Spinal cord (tissue), 10 donors: Measurements from ENCODE around the gene KCNN3. TPM values are rescaled to one million over a fixed set of nuclear protein-coding genes. Genes with fewer than 3 reads are reported as not detected.

Source experiments
- DNase-seq, 6 donors: peaks; one replicate each; pipeline versions ENCODE4 v3.0.0 to v3.0.0-alpha.2; 2013 to 2015; ENCODE audit warnings: low spot score in 6 of 6, low read depth in 4 of 6
- H3K27ac ChIP-seq: one replicate; pipeline ENCODE4 v1.5.1; 2013; ENCODE audit warnings: low read depth, low read length, control low read depth
- H3K27me3 ChIP-seq: one replicate; pipeline ENCODE4 v1.6.1; 2013; ENCODE audit warnings: low read length; ENCODE audit not compliant: control insufficient read depth, insufficient read depth
- H3K36me3 ChIP-seq: one replicate; pipeline ENCODE4 v1.6.1; 2013; ENCODE audit warnings: low read length; ENCODE audit not compliant: control insufficient read depth, insufficient read depth
- H3K4me1 ChIP-seq: one replicate; pipeline ENCODE4 v1.6.1; 2013; ENCODE audit warnings: low read length; ENCODE audit not compliant: control insufficient read depth, insufficient read depth
- H3K4me3 ChIP-seq: one replicate; pipeline ENCODE4 v1.5.1; 2013; ENCODE audit warnings: low read depth, low read length, control low read depth
- H3K9me3 ChIP-seq: one replicate; pipeline ENCODE4 v1.6.1; 2013; ENCODE audit warnings: low read length; ENCODE audit not compliant: control insufficient read depth, insufficient read depth
- WGBS: methylation state at CpG from one replicate; pipeline ENCODE4 v1.1.5; 2013; ENCODE audit warnings: missing lambda C conversion rate; ENCODE audit not compliant: insufficient coverage; 5-methylcytosine and 5-hydroxymethylcytosine counted together
- polyA plus RNA-seq, 2 donors: library from polyadenylated mRNA; unstranded; fragments of 120-200 nt; gene quantifications; one replicate each; pipeline ENCODE4 v1.2.1, GENCODE V29; 2013; ENCODE audit not compliant: insufficient read length in 2 of 2
- total RNA-seq, 2 donors: library from RNA; depleted of rRNA in 1 of 2; stranded (reverse); fragments of 120-200 nt in 1 of 2; fragments of >200 nt in 1 of 2; gene quantifications; one replicate each; pipeline versions ENCODE4 v1.2.3 to v1.2.4, GENCODE V29; 2013 to 2014
- donor health status: healthy.

Gene KCNN3
- total and polyA plus RNA-seq, 4 donors, result 9.6 to 24.8 (median 16.4) TPM

- WGBS, result 100% methylated on average over 1 of the region's 5 CpGs
- peaks cover 80% of the 10 kb centered on the region for H3K4me1 ChIP-seq
- peak overlapping the region; percentile 81 for H3K27ac ChIP-seq
- no peaks in the 10 kb centered on the region for H3K27me3 ChIP-seq
- no peak for DNase-seq
- peaks cover 2% of the 10 kb centered on the region for H3K9me3 ChIP-seq
- H3K36me3 ChIP-seq, result peaks cover 16% of the 10 kb centered on the region
- H3K4me3 ChIP-seq, result no peak overlapping the region
Measured at GRCh38 chr1:154745286-154745731, 124.8 kb downstream of the KCNN3 start.

DNA sequence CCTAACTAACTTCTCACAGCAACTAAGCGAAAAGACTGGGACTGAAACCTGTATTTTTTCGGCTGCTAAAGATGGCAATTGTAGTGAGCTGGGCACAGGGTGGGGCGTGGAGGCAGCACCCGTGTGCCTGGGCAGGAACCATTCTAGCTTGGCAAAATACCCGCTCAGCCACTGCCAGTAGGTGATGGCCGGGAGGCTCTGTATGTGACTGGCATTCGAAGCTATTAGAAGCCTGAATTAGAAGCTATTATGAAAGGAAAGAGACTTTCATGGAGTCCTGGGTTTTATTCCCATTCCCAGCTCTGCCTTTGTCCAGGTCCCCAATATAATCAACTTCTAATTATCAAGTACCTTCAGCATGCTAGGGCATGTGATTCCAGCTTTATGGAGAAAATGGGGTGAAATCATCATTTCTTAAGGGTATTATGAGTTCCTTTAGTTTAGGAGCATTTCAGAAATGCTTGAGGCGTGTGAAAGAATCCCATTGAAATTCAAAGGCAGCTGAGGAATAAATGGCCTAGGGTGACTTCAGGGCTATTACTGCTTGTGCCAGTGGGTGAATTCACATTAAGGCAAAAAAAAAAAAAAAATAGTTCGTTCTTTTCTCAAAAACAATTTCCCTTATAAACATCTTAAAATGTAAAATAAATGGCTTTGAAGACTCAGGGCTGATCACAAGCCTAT, 125.6 kb downstream of the KCNN3 start:
- no peak overlapping the region for H3K4me3 ChIP-seq
- no peaks in the 10 kb centered on the region for H3K27me3 ChIP-seq
- H3K27ac ChIP-seq, result peak overlapping the region; percentile 81
- H3K9me3 ChIP-seq, result peaks cover 2% of the 10 kb centered on the region
- H3K36me3 ChIP-seq, result peaks cover 13% of the 10 kb centered on the region
- peak in 2 of 6 donors; percentile 81 to 83 for DNase-seq
- H3K4me1 ChIP-seq, result peaks cover 72% of the 10 kb centered on the region
- 21% methylated on average over 6 of the region's 9 CpGs for WGBS

DNA sequence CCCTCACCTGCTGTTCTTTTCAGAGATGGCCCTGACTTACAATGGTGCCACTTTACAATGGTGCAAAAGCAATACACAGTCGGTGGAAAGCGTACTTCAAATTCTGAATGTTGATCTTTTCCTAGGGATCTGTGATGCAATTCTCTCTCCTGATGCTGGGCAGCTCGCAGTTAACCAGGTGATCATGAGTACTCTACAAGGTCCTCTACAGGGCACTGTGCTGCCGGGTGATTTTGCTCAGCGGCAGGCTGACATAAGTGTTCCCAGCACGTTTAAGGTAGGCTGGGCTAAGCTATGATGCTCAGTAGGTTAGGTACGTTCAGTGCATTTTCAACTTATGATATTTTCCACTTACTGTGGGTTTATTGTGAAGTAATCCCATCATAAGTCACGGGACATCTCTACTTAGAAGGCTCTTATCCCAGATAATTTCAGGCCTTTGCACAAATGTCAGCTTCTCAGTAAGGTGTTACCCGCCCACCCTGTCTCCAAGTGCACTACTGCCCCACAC, 126.5 kb downstream of the KCNN3 start:
- Histone ChIP-seq H3K4me3 (no peak overlapping the region), H3K36me3 (peaks cover 13% of the 10 kb centered on the region), H3K9me3 (peaks cover 2% of the 10 kb centered on the region), H3K4me1 (peaks cover 62% of the 10 kb centered on the region), H3K27ac (peak overlapping the region; percentile 81), H3K27me3 (no peaks in the 10 kb centered on the region)
- DNase-seq, result no peak
- 58% methylated on average over 6 of the region's 9 CpGs for WGBS

GRCh38 chr1:154742606-154743005, 127.5 kb downstream of the KCNN3 start:
- DNase-seq, result peak in 1 of 6 donors; percentile 39
- WGBS, result 62% methylated on average over 11 of the region's 11 CpGs
- Histone ChIP-seq H3K4me3 (no peak overlapping the region), H3K36me3 (peaks cover 13% of the 10 kb centered on the region), H3K27me3 (no peaks in the 10 kb centered on the region), H3K4me1 (peaks cover 54% of the 10 kb centered on the region), H3K27ac (no peak overlapping the region), H3K9me3 (peaks cover 2% of the 10 kb centered on the region)

DNA sequence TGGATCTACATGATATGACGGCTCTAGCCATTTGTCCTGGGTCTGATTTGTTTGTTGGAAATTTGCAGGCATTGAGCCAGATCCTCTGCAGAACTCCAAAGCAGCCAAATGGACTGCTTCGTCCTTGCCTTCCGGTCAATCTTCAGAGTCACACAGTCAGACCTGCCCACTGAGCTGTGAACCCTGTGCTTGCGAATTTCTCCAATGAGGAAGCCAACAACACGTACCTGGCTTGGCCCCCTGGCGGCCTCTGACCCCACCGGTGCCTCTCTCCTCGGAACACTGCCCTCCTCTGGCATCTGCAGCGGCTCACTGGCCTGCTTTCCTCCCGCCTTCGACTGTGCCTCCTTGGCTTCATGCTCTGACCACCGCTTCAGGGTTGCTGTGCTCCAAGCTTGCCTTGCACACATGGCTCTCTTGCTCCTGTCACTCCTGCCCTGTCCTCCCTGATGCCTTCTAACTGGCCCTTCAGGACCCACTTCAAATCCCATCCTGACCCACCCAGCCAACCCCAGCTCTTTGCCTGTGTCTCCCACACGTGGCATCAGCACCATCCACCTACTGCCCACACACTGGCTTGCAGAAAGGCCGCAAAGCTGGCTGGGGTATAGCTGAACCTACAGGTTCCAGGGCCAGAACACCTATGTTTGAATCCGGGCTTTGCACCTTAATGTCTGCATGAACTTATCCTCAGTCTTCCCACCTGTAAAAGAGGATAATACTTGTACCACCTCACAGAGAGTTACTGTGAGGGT, 128.2 kb downstream of the KCNN3 start:
- Histone ChIP-seq H3K27me3 (no peaks in the 10 kb centered on the region), H3K9me3 (peaks cover 2% of the 10 kb centered on the region), H3K36me3 (peaks cover 13% of the 10 kb centered on the region), H3K4me1 (peaks cover 48% of the 10 kb centered on the region), H3K27ac (no peak overlapping the region), H3K4me3 (no peak overlapping the region)
- no peak for DNase-seq
- WGBS, result 57% methylated on average over 13 of the region's 15 CpGs

DNA sequence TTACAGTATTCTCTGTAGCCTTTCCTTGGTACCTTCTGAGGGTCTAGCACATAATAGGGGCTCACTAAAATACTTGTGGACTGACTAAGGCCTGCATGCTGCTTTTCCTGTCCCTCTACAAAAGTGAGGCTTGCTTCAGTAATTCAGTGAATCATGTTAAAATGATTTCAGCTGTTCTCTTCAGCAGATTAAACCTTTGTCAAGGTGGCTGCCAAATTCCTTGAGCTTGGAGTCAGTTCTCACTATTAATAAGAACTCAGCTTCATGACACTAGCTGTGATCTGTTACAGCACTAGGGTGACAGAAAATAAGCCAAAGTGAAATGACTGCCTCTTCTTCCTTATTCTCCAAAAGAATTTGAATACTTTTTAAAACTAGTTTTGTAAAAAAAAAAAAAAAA, 128.8 kb downstream of the KCNN3 start:
- H3K27me3 ChIP-seq, result no peaks in the 10 kb centered on the region
- no peak overlapping the region for H3K4me3 ChIP-seq
- DNase-seq, result no peak
- peaks cover 13% of the 10 kb centered on the region for H3K36me3 ChIP-seq
- H3K27ac ChIP-seq, result no peak overlapping the region
- peaks cover 2% of the 10 kb centered on the region for H3K9me3 ChIP-seq
- H3K4me1 ChIP-seq, result peaks cover 42% of the 10 kb centered on the region

GRCh38 chr1:154739654-154740053, 130.4 kb downstream of the KCNN3 start:
- no peaks in the 10 kb centered on the region for H3K27me3 ChIP-seq
- DNase-seq, result no peak
- peaks cover 26% of the 10 kb centered on the region for H3K36me3 ChIP-seq
- WGBS, result 100% methylated on average over 2 of the region's 2 CpGs
- peaks cover 30% of the 10 kb centered on the region for H3K4me1 ChIP-seq
- H3K27ac ChIP-seq, result no peak overlapping the region
- H3K9me3 ChIP-seq, result peaks cover 2% of the 10 kb centered on the region
- H3K4me3 ChIP-seq, result no peak overlapping the region

DNA sequence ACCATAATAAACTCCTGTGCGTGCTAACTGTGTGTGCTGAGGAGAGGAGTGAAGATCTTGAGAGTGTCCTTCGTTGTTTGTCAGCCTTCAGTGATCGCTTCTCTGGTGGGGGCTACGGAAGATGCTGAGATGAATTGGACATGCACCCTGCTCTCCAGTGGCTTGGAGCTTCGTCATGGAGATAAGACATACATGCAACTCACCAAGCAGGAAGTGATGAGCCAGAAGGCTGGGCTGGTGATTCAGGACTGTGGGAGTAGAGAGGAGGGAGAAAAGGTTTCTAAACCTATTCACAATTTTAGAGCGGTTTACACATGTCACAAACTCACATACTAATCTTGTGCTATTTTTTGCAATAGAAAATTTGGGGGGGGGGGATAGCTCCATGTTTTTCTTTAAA, 133.2 kb downstream of the KCNN3 start:
- DNase-seq, result no peak

DNA sequence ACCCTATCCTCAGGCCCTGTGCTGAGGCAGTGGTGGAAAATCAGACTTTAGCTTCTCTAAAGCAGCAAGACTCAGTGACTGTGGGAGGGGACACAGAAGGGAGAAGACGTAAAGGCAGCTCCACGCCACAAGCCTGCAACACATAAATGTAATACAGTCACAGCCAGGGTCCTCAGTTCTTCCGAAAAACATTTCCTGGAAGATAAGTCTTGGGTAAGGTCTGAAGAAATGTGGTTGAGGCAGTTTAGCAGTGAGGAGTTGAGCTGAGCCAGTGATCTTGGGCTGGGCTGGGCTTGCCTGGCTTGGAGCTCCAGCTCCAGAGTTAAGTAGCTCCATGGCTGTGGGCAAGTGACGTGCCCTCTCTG, 134.3 kb downstream of the KCNN3 start:
- Histone ChIP-seq H3K4me3 (no peak overlapping the region), H3K9me3 (no peaks in the 10 kb centered on the region), H3K27ac (no peak overlapping the region), H3K27me3 (no peaks in the 10 kb centered on the region), H3K4me1 (peaks cover 38% of the 10 kb centered on the region), H3K36me3 (peaks cover 43% of the 10 kb centered on the region)
- no peak for DNase-seq
- WGBS, result 80% methylated on average over 1 of the region's 4 CpGs

More for the DNA sequence above, 133.2 kb downstream of the KCNN3 start:
- H3K27me3 ChIP-seq, result no peaks in the 10 kb centered on the region
- H3K36me3 ChIP-seq, result peaks cover 39% of the 10 kb centered on the region
- no peak overlapping the region for H3K4me3 ChIP-seq
- WGBS, result 89% methylated on average over 3 of the region's 6 CpGs
- peaks cover 30% of the 10 kb centered on the region for H3K4me1 ChIP-seq
- H3K9me3 ChIP-seq, result peaks cover 2% of the 10 kb centered on the region
- H3K27ac ChIP-seq, result no peak overlapping the region
